ENCODE data around the gene KRTCAP3.

The KRTCAP3 gene

GRCh38 chr2:27435628-27436027 is 6.6 kb upstream of the KRTCAP3 start:
- in situ Hi-C loops (cut with MboI; ENCODE audit: low sequenced_read_pairs), result no loop called here

- in situ Hi-C loops (cut with MboI; ENCODE audit: low sequenced_read_pairs), result no loop called here
Observed at GRCh38 chr2:27441226-27441926, 805 bp upstream of the KRTCAP3 start.

GRCh38 chr2:27442920-27443282 is 720 bp downstream of the KRTCAP3 start:
- in situ Hi-C loops (cut with MboI; ENCODE audit: low sequenced_read_pairs), result no loop called here

GRCh38 chr2:27445155-27445554 is 3.0 kb downstream of the KRTCAP3 start:
- in situ Hi-C loops (cut with MboI; ENCODE audit: low sequenced_read_pairs), result no loop called here

- in situ Hi-C loops (cut with MboI; ENCODE audit: low sequenced_read_pairs), result no loop called here
Observed at GRCh38 chr2:27445615-27446014, 3.4 kb downstream of the KRTCAP3 start.

GRCh38 chr2:27446057-27446456 is 3.9 kb downstream of the KRTCAP3 start:
- in situ Hi-C loops (cut with MboI; ENCODE audit: low sequenced_read_pairs), result no loop called here

- in situ Hi-C loops (cut with MboI; ENCODE audit: low sequenced_read_pairs), result no loop called here
Observed at GRCh38 chr2:27448381-27448780, 6.2 kb downstream of the KRTCAP3 start.

- in situ Hi-C loops (cut with MboI; ENCODE audit: low sequenced_read_pairs), result no loop called here
Observed at GRCh38 chr2:27451095-27451494, 8.9 kb downstream of the KRTCAP3 start.

GRCh38 chr2:27453968-27454367 is 11.8 kb downstream of the KRTCAP3 start:
- in situ Hi-C loops (cut with MboI; ENCODE audit: low sequenced_read_pairs), result no loop called here

- in situ Hi-C loops (cut with MboI; ENCODE audit: low sequenced_read_pairs), result no loop called here
Observed at GRCh38 chr2:27461118-27461517, 18.9 kb downstream of the KRTCAP3 start.

- in situ Hi-C loops (cut with MboI; ENCODE audit: low sequenced_read_pairs), result no loop called here
Observed at GRCh38 chr2:27464443-27464842, 22.3 kb downstream of the KRTCAP3 start.

GRCh38 chr2:27471961-27472360 is 29.8 kb downstream of the KRTCAP3 start:
- in situ Hi-C loops (cut with MboI; ENCODE audit: low sequenced_read_pairs), result no loop called here

GRCh38 chr2:27485496-27485895 is 43.3 kb downstream of the KRTCAP3 start:
- in situ Hi-C loops (cut with MboI; ENCODE audit: low sequenced_read_pairs), result no loop called here

- in situ Hi-C loops (cut with MboI; ENCODE audit: low sequenced_read_pairs), result no loop called here
Observed at GRCh38 chr2:27489118-27489497, 46.9 kb downstream of the KRTCAP3 start.

- in situ Hi-C loops (cut with MboI; ENCODE audit: low sequenced_read_pairs), result no loop called here
Observed at GRCh38 chr2:27489498-27490397, 47.6 kb downstream of the KRTCAP3 start, which contains the start of gene IFT172. Gene IFT172, minus strand, starts transcription at chr2:27489743. Its CDS starts 90 bp downstream, at chr2:27489653.

GRCh38 chr2:27492557-27492956 is 50.4 kb downstream of the KRTCAP3 start:
- in situ Hi-C loops (cut with MboI; ENCODE audit: low sequenced_read_pairs), result no loop called here

- in situ Hi-C loops (cut with MboI; ENCODE audit: low sequenced_read_pairs), result no loop called here
Observed at GRCh38 chr2:27493948-27494283, 51.7 kb downstream of the KRTCAP3 start.
